Testis (tissue), 2 donors: ENCODE results near the gene QSOX2.

Experiments used
- POLR2A ChIP-seq: fragments of 450-650 bp; IDR thresholded peaks from one replicate; pipeline ENCODE4 v1.6.1; 2017; ENCODE audit warnings: antibody characterized with exemption, mild to moderate bottlenecking, moderate library complexity
- TF ChIP-seq, protein P1 (sequence below), 3 experiments: fragments of 450-650 bp in 2 of 3; fragments of 200-600 bp in 1 of 3; sonication (generic) in 1 of 3; IDR thresholded peaks; one replicate each; pipeline ENCODE4 v1.5.1; 2016 to 2019; ENCODE audit warnings: antibody characterized with exemption in 3 of 3, mild to moderate bottlenecking in 2 of 3, moderate library complexity in 1 of 3

DNA sequence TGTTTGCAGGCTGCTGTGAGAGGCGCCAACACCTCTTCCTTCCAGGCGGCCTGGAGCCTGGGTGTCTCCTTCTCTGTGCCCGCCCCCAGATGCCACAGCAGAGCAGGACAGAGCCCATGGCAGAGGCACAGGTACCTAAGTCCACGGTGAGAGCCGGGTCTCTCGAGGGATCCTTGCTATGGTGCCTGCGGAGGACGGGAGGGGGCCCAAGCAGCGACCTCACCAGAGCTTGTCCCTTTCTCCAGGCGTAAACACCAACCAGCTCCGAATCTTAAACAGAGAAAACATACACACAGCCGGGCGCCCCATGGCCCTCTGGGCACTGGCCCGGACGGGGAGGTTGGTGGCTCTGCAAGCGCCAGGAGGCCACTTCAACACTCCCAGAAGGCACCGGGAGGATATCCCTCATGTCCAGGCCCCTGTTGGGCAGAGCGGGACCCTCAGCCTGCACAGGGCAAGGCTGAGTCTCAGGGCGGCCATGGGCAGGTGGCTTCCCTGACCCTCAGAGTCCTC is 46.5 kb upstream of the QSOX2 start:
- TF ChIP-seq, protein P1, sequence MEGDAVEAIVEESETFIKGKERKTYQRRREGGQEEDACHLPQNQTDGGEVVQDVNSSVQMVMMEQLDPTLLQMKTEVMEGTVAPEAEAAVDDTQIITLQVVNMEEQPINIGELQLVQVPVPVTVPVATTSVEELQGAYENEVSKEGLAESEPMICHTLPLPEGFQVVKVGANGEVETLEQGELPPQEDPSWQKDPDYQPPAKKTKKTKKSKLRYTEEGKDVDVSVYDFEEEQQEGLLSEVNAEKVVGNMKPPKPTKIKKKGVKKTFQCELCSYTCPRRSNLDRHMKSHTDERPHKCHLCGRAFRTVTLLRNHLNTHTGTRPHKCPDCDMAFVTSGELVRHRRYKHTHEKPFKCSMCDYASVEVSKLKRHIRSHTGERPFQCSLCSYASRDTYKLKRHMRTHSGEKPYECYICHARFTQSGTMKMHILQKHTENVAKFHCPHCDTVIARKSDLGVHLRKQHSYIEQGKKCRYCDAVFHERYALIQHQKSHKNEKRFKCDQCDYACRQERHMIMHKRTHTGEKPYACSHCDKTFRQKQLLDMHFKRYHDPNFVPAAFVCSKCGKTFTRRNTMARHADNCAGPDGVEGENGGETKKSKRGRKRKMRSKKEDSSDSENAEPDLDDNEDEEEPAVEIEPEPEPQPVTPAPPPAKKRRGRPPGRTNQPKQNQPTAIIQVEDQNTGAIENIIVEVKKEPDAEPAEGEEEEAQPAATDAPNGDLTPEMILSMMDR (IDR thresholded peaks at IDR 0.05) = no peak
- no peak for TF ChIP-seq POLR2A
